GM12878 (cell line): Measurements from ENCODE around the gene PKMYT1. TPM values are rescaled to one million over a fixed set of nuclear protein-coding genes. Genes with fewer than 3 reads are reported as not detected.

Experiments used
- ATAC-seq: fragments of 200-7000 bp; cut with Tn5 transposase; 3 replicates; pipeline ENCODE4 v1.9.1; 2020; ENCODE audit warnings: mild to moderate bottlenecking, moderate library complexity
- BruUV-seq: library from RNA; stranded (reverse); fragments of 400-500 nt; replicated peaks from 2 replicates; lab custom pipeline; 2021; lab: Mats Ljungman, UMichigan
- CTCF ChIA-PET: fragments of 300-600 bp; sonication (Branson Sonifier 250); formaldehyde crosslinking; extraction: SDS; loops from one replicate; lab custom pipeline; 2021; ENCODE audit warnings: inconsistent platforms; lab: Yijun Ruan, JAX
- POLR2A ChIA-PET: fragments of 350-600 bp; formaldehyde crosslinking; extraction: SDS; loops from one replicate; lab custom pipeline; 2021; ENCODE audit warnings: inconsistent platforms; lab: Charles Lee
- RAD21 ChIA-PET: fragments of 300-600 bp; sonication (Branson Sonifier 250); formaldehyde crosslinking; loops from one replicate; lab custom pipeline; 2023; ENCODE audit warnings: antibody characterized with exemption; ENCODE audit not compliant: unreplicated experiment; lab: Charles Lee
- SMC1A ChIA-PET: fragments of 300-600 bp; sonication (Branson Sonifier 250); formaldehyde crosslinking; loops from one replicate; lab custom pipeline; 2023; ENCODE audit not compliant: unreplicated experiment, uncharacterized antibody; lab: Charles Lee
- DNase-seq: peaks from one replicate; pipeline ENCODE4 v3.0.0-alpha.2; 2011; ENCODE audit warnings: low read depth, low spot score
- FAIRE-seq: peaks from 3 replicates; lab custom pipeline; 2011; peaks lifted over from hg19 to GRCh38; lab: Jason Lieb, UNC
- H2AFZ ChIP-seq: 2 replicates; pipeline ENCODE4 v1.6.0; 2011; ENCODE audit warnings: low read depth, low read length, control low read depth; ENCODE audit not compliant: control insufficient read depth
- H3K27ac ChIP-seq: 2 replicates; pipeline ENCODE4 v1.5.1; 2011; ENCODE audit warnings: control low read depth; ENCODE audit not compliant: control insufficient read depth, insufficient read depth
- H3K27me3 ChIP-seq, 2 experiments: replicated peaks in 1 of 2; 2 replicates each; pipeline versions ENCODE4 v1.6.0 to v1.6.1; 2011; ENCODE audit warnings: low read length in 1 of 2; ENCODE audit not compliant: control insufficient read depth in 2 of 2, insufficient read depth in 2 of 2
- H3K36me3 ChIP-seq, 2 experiments: 2 replicates each; pipeline ENCODE4 v1.5.1; 2011; ENCODE audit warnings: low read length in 1 of 2; ENCODE audit not compliant: control insufficient read depth in 2 of 2, insufficient read depth in 2 of 2
- H3K4me1 ChIP-seq: 2 replicates; pipeline ENCODE4 v1.6.1; 2011; ENCODE audit warnings: mild to moderate bottlenecking, low read length, moderate library complexity, mixed read lengths; ENCODE audit not compliant: control insufficient read depth, insufficient read depth
- H3K4me2 ChIP-seq: 2 replicates; pipeline ENCODE4 v1.6.0; 2011; ENCODE audit warnings: control low read depth; ENCODE audit not compliant: control insufficient read depth, insufficient read depth
- H3K4me3 ChIP-seq: fragments of 200-600 bp; sonication (generic); 2 replicates; pipeline ENCODE4 v1.5.1; 2016
- H3K79me2 ChIP-seq: 2 replicates; pipeline ENCODE4 v1.6.0; 2011; ENCODE audit warnings: low read length; ENCODE audit not compliant: control insufficient read depth, insufficient read depth
- H3K9ac ChIP-seq: 2 replicates; pipeline ENCODE4 v1.8.0; 2011; ENCODE audit warnings: low read length, control low read depth, mixed read lengths; ENCODE audit not compliant: control insufficient read depth, insufficient read depth
- H3K9me3 ChIP-seq: replicated peaks from 3 replicates; pipeline ENCODE4 v1.5.1; 2011; ENCODE audit warnings: mild to moderate bottlenecking, low read length; ENCODE audit not compliant: control insufficient read depth, insufficient read depth
- H4K20me1 ChIP-seq: 2 replicates; pipeline ENCODE4 v1.6.0; 2011; ENCODE audit not compliant: control insufficient read depth, insufficient read depth
- CBFB ChIP-seq: IDR thresholded peaks from 2 replicates; pipeline ENCODE4 v1.6.1; 2016; ENCODE audit warnings: antibody characterized with exemption, low read depth
- ZZZ3 ChIP-seq: IDR thresholded peaks from 2 replicates; pipeline ENCODE4 v1.6.1; 2011; ENCODE audit warnings: low read depth; ENCODE audit not compliant: control insufficient read depth, insufficient read length
- WGBS: methylation state at CpG from one replicate; pipeline ENCODE4 v1.1.6; 2016; ENCODE audit warnings: low lambda C conversion rate; ENCODE audit not compliant: insufficient replicate concordance, insufficient coverage; ENCODE audit errors: missing lambda C conversion rate; 5-methylcytosine and 5-hydroxymethylcytosine counted together
- in situ Hi-C: fragments of 300-500 bp; cut with MboI; formaldehyde crosslinking; loops from 9 replicates; pipeline ENCODE4 v1.14.3; 2018; ENCODE audit warnings: mixed read lengths
- intact Hi-C: fragments of 100-400 bp; cut with micrococcal nuclease; formaldehyde crosslinking; loops from one replicate; pipeline ENCODE4 v1.14.2; 2022; ENCODE audit not compliant: unreplicated experiment
- polyA plus RNA-seq, 11 experiments: library from polyadenylated mRNA; depleted of rRNA in 4 of 11; unstranded in 6 of 11; stranded (reverse) in 5 of 11; fragments of >200 nt; fragmentation: Nextera tagmentation in 4 of 11; fragmentation: Illumina TruSeq in 1 of 11; extraction: Ambion mirVana in 4 of 11; extraction: Trizol in 1 of 11; gene quantifications; 1 replicate in 1 of 11; 2 replicates in 10 of 11; pipeline versions ENCODE4 v1.2.1 to v1.2.3, GENCODE V29; 2011 to 2016; ENCODE audit warnings: inconsistent platforms in 2 of 11, missing spikeins in 2 of 11, low read depth in 1 of 11
- total RNA-seq, 4 experiments: library from RNA; depleted of rRNA in 3 of 4; stranded (reverse); fragments of >200 nt in 3 of 4; fragmentation: Illumina TruSeq in 1 of 4; extraction: Trizol in 1 of 4; gene quantifications; 2 replicates each; pipeline versions ENCODE4 v1.2.1 to v1.2.3, GENCODE V29; 2013 to 2021
- TF ChIP-seq, protein P1 (sequence below): fragments of 150-350 bp; IDR thresholded peaks from 2 replicates; pipeline ENCODE4 v1.6.1; 2014; ENCODE audit warnings: mild to moderate bottlenecking, low read depth, low read length

The PKMYT1 gene
- total and polyA plus RNA-seq, 10 of the 15 experiments (the other 5 are each of a cell fraction or from before 2014, with no cell fraction given) = 4.6 to 101 (median 29.9) TPM

DNA sequence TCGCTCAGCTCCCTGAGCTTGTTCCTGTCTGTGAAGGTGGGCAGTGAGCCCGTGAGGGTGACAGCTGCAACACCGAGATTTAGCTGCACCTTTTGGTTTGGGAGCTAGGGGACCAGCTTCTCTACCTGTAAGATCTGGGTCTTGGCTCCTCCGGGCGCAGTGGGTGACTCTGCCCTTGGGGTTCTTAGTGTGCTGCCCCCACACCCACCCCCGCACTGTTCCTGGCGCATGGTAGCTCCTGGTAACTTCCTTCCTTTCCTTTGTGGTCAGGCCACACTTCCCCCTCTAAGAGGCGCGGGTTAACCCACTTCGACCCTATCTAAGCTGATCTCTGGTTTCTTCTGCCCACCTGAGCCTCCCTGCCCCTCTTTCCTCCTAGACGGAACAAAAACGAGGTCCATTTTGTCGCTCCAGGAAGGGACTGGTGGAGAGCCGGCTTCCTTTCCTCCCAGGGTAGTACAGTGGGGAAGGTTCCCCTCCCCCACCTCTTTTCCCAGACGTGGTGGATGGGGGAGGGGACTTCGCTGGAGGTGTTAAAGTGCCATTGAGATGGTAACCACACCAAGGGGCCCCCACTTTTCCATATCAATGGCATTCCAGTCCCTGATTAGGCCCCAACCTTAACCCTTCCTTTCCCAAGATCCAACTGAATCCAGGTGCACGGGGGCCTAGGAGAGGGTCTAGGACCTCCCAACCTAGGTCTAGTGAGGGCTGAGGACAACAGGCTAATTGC, 27.9 kb upstream of the PKMYT1 start:
- peaks cover 0 to 17% of the 10 kb centered on the region in 2 experiments for H3K27me3 ChIP-seq
- H3K36me3 ChIP-seq = no peaks in the 10 kb centered on the region
- ATAC-seq (no peak), DNase-seq (no peak), FAIRE-seq (no peak)
- H3K9ac ChIP-seq = no peak overlapping the region
- CTCF ChIA-PET = interaction anchor here (11.3 kb wide), 1 partner anchor 19 kb away, joined by 421 read pairs; the partner anchor contains the start of genes CLDN6, HCFC1R1, THOC6 and TNFRSF12A
- BruUV-seq = no TSS peak
- no peak overlapping the region for H3K4me3 ChIP-seq
- in situ Hi-C loops (no loop called here), intact Hi-C loops (no loop called here)
- no peaks in the 10 kb centered on the region for H3K79me2 ChIP-seq
- H3K4me2 ChIP-seq = peak overlapping the region; percentile 26; the same call in 1 of the 2 replicates
- no peak overlapping the region for H3K27ac ChIP-seq
- no peak for TF ChIP-seq CBFB
- TF ChIP-seq, protein P1, sequence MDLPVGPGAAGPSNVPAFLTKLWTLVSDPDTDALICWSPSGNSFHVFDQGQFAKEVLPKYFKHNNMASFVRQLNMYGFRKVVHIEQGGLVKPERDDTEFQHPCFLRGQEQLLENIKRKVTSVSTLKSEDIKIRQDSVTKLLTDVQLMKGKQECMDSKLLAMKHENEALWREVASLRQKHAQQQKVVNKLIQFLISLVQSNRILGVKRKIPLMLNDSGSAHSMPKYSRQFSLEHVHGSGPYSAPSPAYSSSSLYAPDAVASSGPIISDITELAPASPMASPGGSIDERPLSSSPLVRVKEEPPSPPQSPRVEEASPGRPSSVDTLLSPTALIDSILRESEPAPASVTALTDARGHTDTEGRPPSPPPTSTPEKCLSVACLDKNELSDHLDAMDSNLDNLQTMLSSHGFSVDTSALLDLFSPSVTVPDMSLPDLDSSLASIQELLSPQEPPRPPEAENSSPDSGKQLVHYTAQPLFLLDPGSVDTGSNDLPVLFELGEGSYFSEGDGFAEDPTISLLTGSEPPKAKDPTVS = no peak
- TF ChIP-seq ZZZ3 = no peak
- POLR2A ChIA-PET = interaction anchor here (1.4 to 1.5 kb wide), 2 partner anchors 12 to 20 kb away, joined by 3 to 5 read pairs; partner anchors contain the start of gene TNFRSF12A
- H4K20me1 ChIP-seq = no peaks in the 10 kb centered on the region
- H3K4me1 ChIP-seq = peaks cover 17% of the 10 kb centered on the region
- no peaks in the 10 kb centered on the region for H3K9me3 ChIP-seq
- SMC1A ChIA-PET = interaction anchor here (7.2 kb wide), 1 partner anchor 18 kb away, joined by 91 read pairs; the partner anchor contains the start of genes HCFC1R1 and THOC6
- RAD21 ChIA-PET = interaction anchor here (1.5 to 2.1 kb wide), 2 partner anchors 14 to 20 kb away, joined by 7 to 8 read pairs; no protein-coding TSS in a partner anchor
- WGBS = 4% methylated on average over 17 of the region's 17 CpGs
- peak overlapping the region; percentile 16 for H2AFZ ChIP-seq
